ENCODE results near the gene NLRX1. TPM values are rescaled to one million over a fixed set of nuclear protein-coding genes. Genes with fewer than 3 reads are reported as not detected.
"Not testable (repeated sequence)": the region's sequence is repeated elsewhere in the genome, so short reads cannot be mapped to it uniquely, and the experiment has no call there.

NLRX1 gene
- total and polyA plus RNA-seq, 9 donors = 3.1 to 13.4 (median 7.2) TPM

DNA sequence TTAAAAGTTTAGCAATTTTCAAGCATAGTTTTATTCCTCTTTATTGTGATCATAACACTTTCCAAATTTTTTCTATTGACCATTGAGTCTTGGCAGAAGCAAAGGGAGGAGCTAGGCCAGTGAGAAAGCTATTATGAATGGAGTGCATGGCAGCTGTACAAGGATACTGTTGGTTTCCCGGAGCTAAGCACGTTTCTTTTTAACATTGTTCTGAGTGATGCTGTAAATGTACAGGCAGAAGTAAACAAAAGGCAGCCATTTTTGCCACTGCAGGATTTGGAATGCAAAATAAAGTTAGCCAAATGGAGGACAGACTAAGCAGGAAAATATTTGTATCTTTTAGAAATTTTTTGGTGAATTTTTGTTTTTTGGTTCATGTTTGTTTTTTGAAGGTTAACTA is 53.8 kb downstream of the NLRX1 start:
- H3K9me3 ChIP-seq = no peaks in the 10 kb centered on the region
- intact Hi-C loops (cut with DNase I) = no loop called here
- no peak overlapping the region for H3K4me3 ChIP-seq
- no peaks in the 10 kb centered on the region for H3K4me1 ChIP-seq (ENCODE audit: insufficient read depth)
- H3K36me3 ChIP-seq = no peaks in the 10 kb centered on the region
- no peak for TF ChIP-seq EP300 (IDR thresholded peaks at IDR 0.05)
- TF ChIP-seq, protein P1, sequence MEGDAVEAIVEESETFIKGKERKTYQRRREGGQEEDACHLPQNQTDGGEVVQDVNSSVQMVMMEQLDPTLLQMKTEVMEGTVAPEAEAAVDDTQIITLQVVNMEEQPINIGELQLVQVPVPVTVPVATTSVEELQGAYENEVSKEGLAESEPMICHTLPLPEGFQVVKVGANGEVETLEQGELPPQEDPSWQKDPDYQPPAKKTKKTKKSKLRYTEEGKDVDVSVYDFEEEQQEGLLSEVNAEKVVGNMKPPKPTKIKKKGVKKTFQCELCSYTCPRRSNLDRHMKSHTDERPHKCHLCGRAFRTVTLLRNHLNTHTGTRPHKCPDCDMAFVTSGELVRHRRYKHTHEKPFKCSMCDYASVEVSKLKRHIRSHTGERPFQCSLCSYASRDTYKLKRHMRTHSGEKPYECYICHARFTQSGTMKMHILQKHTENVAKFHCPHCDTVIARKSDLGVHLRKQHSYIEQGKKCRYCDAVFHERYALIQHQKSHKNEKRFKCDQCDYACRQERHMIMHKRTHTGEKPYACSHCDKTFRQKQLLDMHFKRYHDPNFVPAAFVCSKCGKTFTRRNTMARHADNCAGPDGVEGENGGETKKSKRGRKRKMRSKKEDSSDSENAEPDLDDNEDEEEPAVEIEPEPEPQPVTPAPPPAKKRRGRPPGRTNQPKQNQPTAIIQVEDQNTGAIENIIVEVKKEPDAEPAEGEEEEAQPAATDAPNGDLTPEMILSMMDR (IDR thresholded peaks at IDR 0.05) = no peak
- TF ChIP-seq POLR2A (IDR thresholded peaks at IDR 0.05) = no peak
- H3K27me3 ChIP-seq = no peaks in the 10 kb centered on the region
- DNase-seq = no peak
- no peak overlapping the region for H3K27ac ChIP-seq
- 0 to 4% (median 1%) methylated on average over 2 of the region's 2 CpGs for whole genome bisulfite sequencing, 3 donors

DNA sequence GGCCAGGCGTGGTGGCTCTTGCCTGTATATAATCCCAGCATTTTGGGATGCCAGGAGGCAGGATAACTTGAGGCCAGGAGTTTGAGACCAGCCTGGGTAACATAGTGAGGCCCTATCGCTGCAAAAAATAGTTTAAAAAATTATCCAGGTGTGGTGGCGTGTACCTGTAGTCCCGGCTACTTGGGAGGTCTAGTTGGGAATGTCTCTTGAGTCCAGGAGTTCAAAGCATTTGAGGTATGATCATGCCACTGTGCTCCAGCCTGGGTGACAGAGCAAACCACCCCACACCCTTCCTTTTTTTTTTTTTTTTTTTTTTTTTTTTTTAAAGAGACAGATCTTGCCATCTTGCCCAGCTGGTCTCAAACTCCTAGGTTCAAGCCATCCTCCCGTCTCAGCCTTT is 54.4 kb downstream of the NLRX1 start:
- no peaks in the 10 kb centered on the region for H3K9me3 ChIP-seq
- TF ChIP-seq POLR2A (IDR thresholded peaks at IDR 0.05) = no peak
- TF ChIP-seq, protein P1 (IDR thresholded peaks at IDR 0.05) = no peak
- TF ChIP-seq EP300 (IDR thresholded peaks at IDR 0.05) = no peak
- no peak overlapping the region for H3K27ac ChIP-seq
- 92 to 95% (median 95%) methylated on average over 5 of the region's 5 CpGs for WGBS, 3 donors
- intact Hi-C loops (cut with DNase I) = no loop called here
- H3K36me3 ChIP-seq = no peaks in the 10 kb centered on the region
- no peaks in the 10 kb centered on the region for H3K27me3 ChIP-seq
- DNase-seq = no peak
- H3K4me3 ChIP-seq = no peak overlapping the region
- H3K4me1 ChIP-seq (ENCODE audit: insufficient read depth) = no peaks in the 10 kb centered on the region

DNA sequence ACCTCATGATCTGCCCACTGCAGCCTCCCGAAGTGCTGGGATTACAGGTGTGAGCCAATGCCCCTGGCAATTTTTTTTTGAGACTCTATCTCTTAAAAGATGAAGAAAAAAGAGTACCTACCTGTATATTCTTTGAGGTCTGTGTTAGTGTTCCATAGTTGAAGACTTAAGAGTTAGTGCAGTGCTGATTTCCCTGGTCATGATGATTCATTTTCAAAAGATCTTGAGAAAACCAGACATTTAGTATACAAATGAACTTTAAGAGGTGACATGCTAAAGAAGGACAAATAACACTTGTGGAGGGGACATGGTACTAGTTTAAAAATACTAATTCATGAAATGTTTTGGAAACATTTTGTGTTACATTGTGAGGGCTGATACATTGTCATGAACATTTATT is 55.3 kb downstream of the NLRX1 start:
- no peak for DNase-seq
- Histone ChIP-seq H3K27me3 (no peaks in the 10 kb centered on the region), H3K36me3 (no peaks in the 10 kb centered on the region), H3K4me3 (no peak overlapping the region), H3K9me3 (no peaks in the 10 kb centered on the region), H3K27ac (no peak overlapping the region), H3K4me1 (ENCODE audit: insufficient read depth) (no peaks in the 10 kb centered on the region)
- TF ChIP-seq POLR2A (IDR thresholded peaks at IDR 0.05) (no peak), EP300 (IDR thresholded peaks at IDR 0.05) (no peak)
- TF ChIP-seq, protein P1 (IDR thresholded peaks at IDR 0.05) = no peak
- intact Hi-C loops (cut with DNase I) = no loop called here
- WGBS, 3 donors = 92 to 94% (median 94%) methylated on average over 1 of the region's 1 CpG

DNA sequence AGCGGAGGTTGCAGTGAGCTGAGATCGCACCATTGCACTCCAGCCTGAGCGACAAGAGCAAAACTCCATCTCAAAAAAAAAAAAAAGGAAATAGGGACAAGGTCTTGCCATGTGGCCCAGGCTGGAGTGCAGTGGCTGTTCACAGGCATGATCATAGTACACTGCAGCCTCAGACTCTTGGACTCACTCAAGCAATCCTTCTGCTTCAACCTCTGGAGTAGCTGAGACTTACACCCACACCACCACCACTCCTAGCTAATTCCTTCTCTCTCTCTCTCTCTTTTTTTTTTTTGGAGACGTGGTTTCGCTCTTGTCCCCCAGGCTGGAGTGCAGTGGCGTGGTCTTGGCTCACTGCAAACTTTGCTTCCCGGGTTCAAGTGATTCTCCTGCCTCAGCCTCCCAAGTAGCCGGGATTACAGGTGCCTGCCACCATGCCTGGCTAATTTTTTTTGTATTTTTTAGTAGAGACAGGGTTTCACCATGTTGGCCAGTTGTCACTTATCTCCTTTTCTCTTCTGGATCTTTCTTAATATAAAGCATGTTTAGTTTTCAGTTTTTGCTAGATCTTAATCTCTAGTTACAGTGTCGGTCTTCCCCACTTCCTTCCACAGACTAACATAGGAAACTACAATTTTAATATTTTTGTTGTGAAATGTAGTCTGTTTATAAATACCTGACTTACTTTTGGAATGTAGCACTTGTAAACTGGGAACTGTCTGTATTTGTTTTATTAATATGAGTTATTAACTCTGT is 60.2 kb downstream of the NLRX1 start:
- DNase-seq; H3K9me3 ChIP-seq; H3K27me3 ChIP-seq; H3K4me1 ChIP-seq (ENCODE audit: insufficient read depth); H3K36me3 ChIP-seq; H3K4me3 ChIP-seq; H3K27ac ChIP-seq; intact Hi-C loops (cut with DNase I): not testable (repeated sequence)
- WGBS, 3 donors = 88 to 91% (median 90%) methylated on average over 9 of the region's 9 CpGs

DNA sequence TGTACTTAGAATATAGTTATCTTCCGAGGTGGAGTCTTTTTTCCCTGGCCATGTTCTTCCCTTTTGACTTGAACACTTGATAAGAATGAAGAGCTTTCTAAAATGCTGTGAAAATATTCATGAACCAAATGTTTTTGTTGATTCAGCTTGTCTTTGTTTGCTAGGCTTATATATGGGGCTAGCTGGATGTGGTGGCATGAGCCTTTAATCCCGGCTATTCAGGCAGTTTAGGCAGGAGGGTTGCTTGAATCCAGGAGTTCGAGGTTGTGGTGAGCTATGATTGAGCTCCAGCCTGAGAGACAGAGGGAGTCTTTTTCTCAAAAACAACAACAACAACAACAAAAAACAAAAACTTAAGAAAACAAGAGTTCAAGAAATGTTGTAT is 60.8 kb downstream of the NLRX1 start:
- DNase-seq = no peak
- no peaks in the 10 kb centered on the region for H3K27me3 ChIP-seq
- H3K4me3 ChIP-seq = no peak overlapping the region
- TF ChIP-seq, protein P1 (IDR thresholded peaks at IDR 0.05) = no peak
- no peak for TF ChIP-seq POLR2A (IDR thresholded peaks at IDR 0.05)
- TF ChIP-seq EP300 (IDR thresholded peaks at IDR 0.05) = no peak
- H3K36me3 ChIP-seq = no peaks in the 10 kb centered on the region
- H3K27ac ChIP-seq = no peak overlapping the region
- intact Hi-C loops (cut with DNase I) = no loop called here
- 57 to 68% (median 66%) methylated on average over 3 of the region's 3 CpGs for WGBS, 3 donors
- H3K4me1 ChIP-seq (ENCODE audit: insufficient read depth) = no peaks in the 10 kb centered on the region
- no peaks in the 10 kb centered on the region for H3K9me3 ChIP-seq
